WTC11 (cell line): ENCODE results near the gene MX2.
"Not testable (repeated sequence)": the region's sequence is repeated elsewhere in the genome, so short reads cannot be mapped to it uniquely, and the experiment has no call there.

Experiments used
- CREB1 ChIP-seq: sonication (generic); formaldehyde crosslinking; IDR thresholded peaks from 2 replicates; pipeline ENCODE4 v1.8.0; 2023; ENCODE audit warnings: mild to moderate bottlenecking, missing genetic modification reagents
- ESRRA ChIP-seq: sonication (generic); formaldehyde crosslinking; IDR thresholded peaks from 2 replicates; pipeline ENCODE4 v1.8.1; 2022; ENCODE audit warnings: mild to moderate bottlenecking, missing genetic modification reagents, borderline replicate concordance
- ETV6 ChIP-seq: sonication (generic); formaldehyde crosslinking; IDR thresholded peaks from 2 replicates; pipeline ENCODE4 v1.8.1; 2022; ENCODE audit warnings: mild to moderate bottlenecking, missing genetic modification reagents
- FOXK1 ChIP-seq: sonication (generic); formaldehyde crosslinking; IDR thresholded peaks from 2 replicates; pipeline ENCODE4 v1.8.0; 2022; ENCODE audit warnings: mild to moderate bottlenecking, moderate library complexity, missing genetic modification reagents
- IRF2 ChIP-seq: sonication (generic); formaldehyde crosslinking; IDR thresholded peaks from 2 replicates; pipeline ENCODE4 v1.8.0; 2022; ENCODE audit warnings: low read depth, missing genetic modification reagents, borderline replicate concordance
- MAX ChIP-seq: sonication (generic); formaldehyde crosslinking; IDR thresholded peaks from 2 replicates; pipeline ENCODE4 v1.8.0; 2022; ENCODE audit warnings: mild to moderate bottlenecking, missing genetic modification reagents
- NR3C1 ChIP-seq: sonication (generic); formaldehyde crosslinking; conservative IDR thresholded peaks from 2 replicates; pipeline ENCODE4 v1.8.1; 2023; ENCODE audit warnings: low read depth, mild to moderate bottlenecking, missing genetic modification reagents
- TP53 ChIP-seq: sonication (generic); formaldehyde crosslinking; IDR thresholded peaks from 2 replicates; pipeline ENCODE4 v1.8.1; 2023; ENCODE audit warnings: mild to moderate bottlenecking, missing genetic modification reagents
- USF2 ChIP-seq: sonication (generic); formaldehyde crosslinking; IDR thresholded peaks from 2 replicates; pipeline ENCODE4 v1.8.1; 2023; ENCODE audit warnings: mild to moderate bottlenecking, missing genetic modification reagents, moderate library complexity
- ZSCAN18 ChIP-seq: fragments of 250-450 bp; sonication (Bioruptor Pico); IDR thresholded peaks from 2 replicates; pipeline ENCODE4 v2.1.2; 2022; ENCODE audit warnings: mild to moderate bottlenecking, moderate library complexity
- TF ChIP-seq, protein P1 (sequence below): fragments of 200-600 bp; IDR thresholded peaks from 2 replicates; pipeline ENCODE4 v1.8.0; 2022; ENCODE audit warnings: antibody characterized with exemption
- TF ChIP-seq, protein P2 (sequence below): sonication (generic); formaldehyde crosslinking; IDR thresholded peaks from 2 replicates; pipeline ENCODE4 v1.8.1; 2022; ENCODE audit warnings: low read depth, mild to moderate bottlenecking, moderate library complexity, missing genetic modification reagents, borderline replicate concordance

DNA sequence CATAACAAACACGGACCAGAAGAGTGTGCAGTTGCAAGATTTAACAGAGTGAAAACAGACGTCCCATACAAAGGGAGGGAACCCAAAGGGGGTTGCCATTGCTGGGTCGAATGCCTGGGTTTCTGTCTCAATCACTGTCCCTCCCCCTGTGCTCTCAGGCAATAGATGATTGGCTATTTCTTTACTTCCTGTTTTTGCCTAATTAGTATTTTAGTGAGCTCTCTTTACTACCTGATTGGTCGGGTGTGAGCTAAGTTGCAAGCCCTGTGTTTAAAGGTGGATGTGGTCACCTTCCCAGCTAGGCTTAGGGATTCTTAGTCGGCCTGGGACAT, 61.4 kb downstream of the MX2 start:
- TF ChIP-seq ZSCAN18 (CRISPR knock-in tag); TP53 (CRISPR knock-in tag); FOXK1 (CRISPR knock-in tag); USF2 (CRISPR knock-in tag); ETV6 (CRISPR knock-in tag); NR3C1; ESRRA; IRF2 (CRISPR knock-in tag); CREB1; MAX (CRISPR knock-in tag): not testable (repeated sequence)
- TF ChIP-seq, protein P1, sequence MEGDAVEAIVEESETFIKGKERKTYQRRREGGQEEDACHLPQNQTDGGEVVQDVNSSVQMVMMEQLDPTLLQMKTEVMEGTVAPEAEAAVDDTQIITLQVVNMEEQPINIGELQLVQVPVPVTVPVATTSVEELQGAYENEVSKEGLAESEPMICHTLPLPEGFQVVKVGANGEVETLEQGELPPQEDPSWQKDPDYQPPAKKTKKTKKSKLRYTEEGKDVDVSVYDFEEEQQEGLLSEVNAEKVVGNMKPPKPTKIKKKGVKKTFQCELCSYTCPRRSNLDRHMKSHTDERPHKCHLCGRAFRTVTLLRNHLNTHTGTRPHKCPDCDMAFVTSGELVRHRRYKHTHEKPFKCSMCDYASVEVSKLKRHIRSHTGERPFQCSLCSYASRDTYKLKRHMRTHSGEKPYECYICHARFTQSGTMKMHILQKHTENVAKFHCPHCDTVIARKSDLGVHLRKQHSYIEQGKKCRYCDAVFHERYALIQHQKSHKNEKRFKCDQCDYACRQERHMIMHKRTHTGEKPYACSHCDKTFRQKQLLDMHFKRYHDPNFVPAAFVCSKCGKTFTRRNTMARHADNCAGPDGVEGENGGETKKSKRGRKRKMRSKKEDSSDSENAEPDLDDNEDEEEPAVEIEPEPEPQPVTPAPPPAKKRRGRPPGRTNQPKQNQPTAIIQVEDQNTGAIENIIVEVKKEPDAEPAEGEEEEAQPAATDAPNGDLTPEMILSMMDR, result not testable (repeated sequence)
- TF ChIP-seq, protein P2, sequence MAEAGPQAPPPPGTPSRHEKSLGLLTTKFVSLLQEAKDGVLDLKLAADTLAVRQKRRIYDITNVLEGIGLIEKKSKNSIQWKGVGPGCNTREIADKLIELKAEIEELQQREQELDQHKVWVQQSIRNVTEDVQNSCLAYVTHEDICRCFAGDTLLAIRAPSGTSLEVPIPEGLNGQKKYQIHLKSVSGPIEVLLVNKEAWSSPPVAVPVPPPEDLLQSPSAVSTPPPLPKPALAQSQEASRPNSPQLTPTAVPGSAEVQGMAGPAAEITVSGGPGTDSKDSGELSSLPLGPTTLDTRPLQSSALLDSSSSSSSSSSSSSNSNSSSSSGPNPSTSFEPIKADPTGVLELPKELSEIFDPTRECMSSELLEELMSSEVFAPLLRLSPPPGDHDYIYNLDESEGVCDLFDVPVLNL, result not testable (repeated sequence)
